ENCODE results near the gene ERN2. TPM values are rescaled to one million over a fixed set of nuclear protein-coding genes. Genes with fewer than 3 reads are reported as not detected.

Gene ERN2
- total and polyA plus RNA-seq, 2 of the 13 experiments (the other 11 are each of a cell fraction or from before 2014, with no cell fraction given), result 2.2 to 3.5 TPM

- TF ChIP-seq, protein P1, sequence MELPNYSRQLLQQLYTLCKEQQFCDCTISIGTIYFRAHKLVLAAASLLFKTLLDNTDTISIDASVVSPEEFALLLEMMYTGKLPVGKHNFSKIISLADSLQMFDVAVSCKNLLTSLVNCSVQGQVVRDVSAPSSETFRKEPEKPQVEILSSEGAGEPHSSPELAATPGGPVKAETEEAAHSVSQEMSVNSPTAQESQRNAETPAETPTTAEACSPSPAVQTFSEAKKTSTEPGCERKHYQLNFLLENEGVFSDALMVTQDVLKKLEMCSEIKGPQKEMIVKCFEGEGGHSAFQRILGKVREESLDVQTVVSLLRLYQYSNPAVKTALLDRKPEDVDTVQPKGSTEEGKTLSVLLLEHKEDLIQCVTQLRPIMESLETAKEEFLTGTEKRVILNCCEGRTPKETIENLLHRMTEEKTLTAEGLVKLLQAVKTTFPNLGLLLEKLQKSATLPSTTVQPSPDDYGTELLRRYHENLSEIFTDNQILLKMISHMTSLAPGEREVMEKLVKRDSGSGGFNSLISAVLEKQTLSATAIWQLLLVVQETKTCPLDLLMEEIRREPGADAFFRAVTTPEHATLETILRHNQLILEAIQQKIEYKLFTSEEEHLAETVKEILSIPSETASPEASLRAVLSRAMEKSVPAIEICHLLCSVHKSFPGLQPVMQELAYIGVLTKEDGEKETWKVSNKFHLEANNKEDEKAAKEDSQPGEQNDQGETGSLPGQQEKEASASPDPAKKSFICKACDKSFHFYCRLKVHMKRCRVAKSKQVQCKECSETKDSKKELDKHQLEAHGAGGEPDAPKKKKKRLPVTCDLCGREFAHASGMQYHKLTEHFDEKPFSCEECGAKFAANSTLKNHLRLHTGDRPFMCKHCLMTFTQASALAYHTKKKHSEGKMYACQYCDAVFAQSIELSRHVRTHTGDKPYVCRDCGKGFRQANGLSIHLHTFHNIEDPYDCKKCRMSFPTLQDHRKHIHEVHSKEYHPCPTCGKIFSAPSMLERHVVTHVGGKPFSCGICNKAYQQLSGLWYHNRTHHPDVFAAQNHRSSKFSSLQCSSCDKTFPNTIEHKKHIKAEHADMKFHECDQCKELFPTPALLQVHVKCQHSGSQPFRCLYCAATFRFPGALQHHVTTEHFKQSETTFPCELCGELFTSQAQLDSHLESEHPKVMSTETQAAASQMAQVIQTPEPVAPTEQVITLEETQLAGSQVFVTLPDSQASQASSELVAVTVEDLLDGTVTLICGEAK (IDR thresholded peaks at IDR 0.05), result no peak
- TF ChIP-seq, protein P1 (CRISPR knock-in tag; IDR thresholded peaks at IDR 0.05), result no peak
- TF ChIP-seq BRD4 (CRISPR knock-in tag; IDR thresholded peaks at IDR 0.05), result no peak
- TF ChIP-seq, protein P2, sequence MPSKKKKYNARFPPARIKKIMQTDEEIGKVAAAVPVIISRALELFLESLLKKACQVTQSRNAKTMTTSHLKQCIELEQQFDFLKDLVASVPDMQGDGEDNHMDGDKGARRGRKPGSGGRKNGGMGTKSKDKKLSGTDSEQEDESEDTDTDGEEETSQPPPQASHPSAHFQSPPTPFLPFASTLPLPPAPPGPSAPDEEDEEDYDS (CRISPR knock-in tag; IDR thresholded peaks at IDR 0.05), result no peak
- no peak for TF ChIP-seq ZNF383 (CRISPR knock-in tag; IDR thresholded peaks at IDR 0.05; ENCODE audit: borderline replicate concordance)
- TF ChIP-seq EHMT2 (IDR thresholded peaks at IDR 0.05; ENCODE audit: borderline replicate concordance, low read depth, low read length), result no peak
- no peak for TF ChIP-seq ZFP82 (CRISPR knock-in tag; IDR thresholded peaks at IDR 0.05; ENCODE audit: borderline replicate concordance)
- TF ChIP-seq ZNF10 (CRISPR knock-in tag; IDR thresholded peaks at IDR 0.05; ENCODE audit: borderline replicate concordance, low read depth), result no peak
- TF ChIP-seq ZNF724P (CRISPR knock-in tag; IDR thresholded peaks at IDR 0.05; ENCODE audit: borderline replicate concordance), result peak; percentile 20; the same call in 1 of the 2 replicates
- no peak for TF ChIP-seq RAD21 (CRISPR knock-in tag; IDR thresholded peaks at IDR 0.05)
- TF ChIP-seq MED8 (CRISPR knock-in tag; IDR thresholded peaks at IDR 0.05; ENCODE audit: insufficient replicate concordance), result peak; percentile 28
- no peak for TF ChIP-seq RFX3 (CRISPR knock-in tag; IDR thresholded peaks at IDR 0.05)
- no peak for TF ChIP-seq HMGA1 (CRISPR knock-in tag; conservative IDR thresholded peaks at IDR 0.05)
- no peak for TF ChIP-seq TCF12 (IDR thresholded peaks at IDR 0.05)
- TF ChIP-seq TCF12 (CRISPR knock-in tag; IDR thresholded peaks at IDR 0.05), result 0 out of 2 replicates have a peak, but pooled peaks have one; percentile 30
- TF ChIP-seq TFDP1 (CRISPR knock-in tag; IDR thresholded peaks at IDR 0.05; ENCODE audit: borderline replicate concordance), result no peak
- TF ChIP-seq KDM4B (CRISPR knock-in tag; IDR thresholded peaks at IDR 0.05), result no peak
- no peak for TF ChIP-seq ZNF34 (CRISPR knock-in tag; IDR thresholded peaks at IDR 0.05; ENCODE audit: borderline replicate concordance)
- no peak for TF ChIP-seq ZNF839 (CRISPR knock-in tag; IDR thresholded peaks at IDR 0.05; ENCODE audit: borderline replicate concordance)
Measured at GRCh38 chr16:23754594-23755483, 41.8 kb upstream of the ERN2 start, which contains the start of gene CHP2 (continued).

Data from HepG2 (cell line).